ENCODE measurements around the gene ABCB11. TPM values are rescaled to one million over a fixed set of nuclear protein-coding genes. Genes with fewer than 3 reads are reported as not detected.

Gene ABCB11
- total RNA-seq, 1 experiment from 2014 or later: 0.12 TPM

DNA sequence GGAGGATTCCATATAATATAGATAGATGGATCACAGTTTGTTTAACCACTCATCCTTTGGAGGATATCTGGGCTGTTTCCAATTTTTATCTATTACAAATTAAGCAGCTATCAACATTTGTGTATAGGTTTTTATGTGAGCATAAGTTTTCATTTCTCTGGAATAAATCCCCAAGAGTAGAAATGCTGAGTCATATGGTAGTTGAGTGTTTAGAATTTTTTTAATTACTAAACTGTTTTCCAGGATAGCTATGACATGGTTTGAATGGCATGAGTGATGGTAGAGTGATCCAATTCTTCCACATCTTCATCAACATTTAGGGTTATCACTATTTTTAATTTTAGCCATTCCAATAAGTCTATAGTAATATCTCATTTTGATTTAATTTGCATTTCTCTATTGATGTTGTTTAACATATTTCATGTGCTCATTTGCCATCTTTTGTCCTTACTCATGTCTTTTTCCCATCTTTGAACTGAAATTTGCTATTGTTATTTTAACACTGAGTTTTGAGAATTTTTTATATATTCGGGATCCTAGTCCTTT, 31.4 kb downstream of the ABCB11 start:
- no peaks in the 10 kb centered on the region for H3K27me3 ChIP-seq (ENCODE audit: insufficient read depth, low read length)
- H2AFZ ChIP-seq (ENCODE audit: low read depth, low read length, poor library complexity, severe bottlenecking): peak overlapping the region; percentile 28
- intact Hi-C loops (cut with micrococcal nuclease): no loop called here
- no peak overlapping the region for H3K4me2 ChIP-seq (ENCODE audit: low read length)
- RAD21 ChIA-PET (ENCODE audit: low non-redundant PET in 1 of 2, low total read pairs in 2 of 2, uncharacterized antibody in 2 of 2, unreplicated experiment in 2 of 2): no interaction called here
- no peaks in the 10 kb centered on the region for H3K4me1 ChIP-seq (ENCODE audit: control insufficient read depth in 1 of 2, insufficient read depth in 2 of 2, low read length in 2 of 2)
- DNase-seq (ENCODE audit: low read depth, low spot score) (no peak), ATAC-seq (no peak)
- H3K9ac ChIP-seq (ENCODE audit: low read length): no peak overlapping the region
- H3K79me2 ChIP-seq (ENCODE audit: insufficient read depth, low read length): no peaks in the 10 kb centered on the region
- H3K9me3 ChIP-seq (ENCODE audit: control insufficient read depth in 1 of 2, insufficient read depth in 1 of 2, low read depth in 1 of 2, low read length in 2 of 2): no peaks in the 10 kb centered on the region
- H3K27ac ChIP-seq (ENCODE audit: low read depth, low read length): no peak overlapping the region
- H3K36me3 ChIP-seq (ENCODE audit: control insufficient read depth in 1 of 2, insufficient read depth in 2 of 2, low read length in 2 of 2): no peaks in the 10 kb centered on the region
- no peak overlapping the region for H3K4me3 ChIP-seq (replicated peaks in 1 of 2; ENCODE audit: low read depth in 1 of 2, low read length in 2 of 2)
- CTCF ChIA-PET: no interaction called here
- no peaks in the 10 kb centered on the region for H3K9me2 ChIP-seq (ENCODE audit: insufficient read depth)
- BruUV-seq (replicated peaks): no TSS peak
- POLR2A ChIA-PET: no interaction called here
- no peaks in the 10 kb centered on the region for H4K20me1 ChIP-seq (ENCODE audit: insufficient read depth)
- no peak for TF ChIP-seq ZBTB33 (IDR thresholded peaks at IDR 0.05; ENCODE audit: extremely low read depth, insufficient replicate concordance, low read length)
- no peak for TF ChIP-seq POLR2A (IDR thresholded peaks at IDR 0.05; ENCODE audit: borderline replicate concordance, extremely low read depth, insufficient read depth, insufficient read length)
- no peak for TF ChIP-seq JUND (IDR thresholded peaks at IDR 0.05)
- no peak for TF ChIP-seq CBX3 (IDR thresholded peaks at IDR 0.05; ENCODE audit: low read depth)
- TF ChIP-seq RAD21 (IDR thresholded peaks at IDR 0.05; ENCODE audit: low read depth): no peak
- no peak for TF ChIP-seq POLR2AphosphoS5 (IDR thresholded peaks at IDR 0.05; ENCODE audit: low read depth, low read length)
- TF ChIP-seq, protein P1, sequence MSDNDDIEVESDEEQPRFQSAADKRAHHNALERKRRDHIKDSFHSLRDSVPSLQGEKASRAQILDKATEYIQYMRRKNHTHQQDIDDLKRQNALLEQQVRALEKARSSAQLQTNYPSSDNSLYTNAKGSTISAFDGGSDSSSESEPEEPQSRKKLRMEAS (IDR thresholded peaks at IDR 0.05): no peak
- no peak for TF ChIP-seq FOSL1 (IDR thresholded peaks at IDR 0.05; ENCODE audit: low read depth)
- TF ChIP-seq ZNF274 (IDR thresholded peaks at IDR 0.05; ENCODE audit: low read depth, low read length): no peak
- no peak for TF ChIP-seq EZH2phosphoT487 (IDR thresholded peaks at IDR 0.05; ENCODE audit: borderline replicate concordance)
- TF ChIP-seq ZFX (IDR thresholded peaks at IDR 0.05): no peak
- TF ChIP-seq SP1 (IDR thresholded peaks at IDR 0.05; ENCODE audit: low read depth): no peak
- TF ChIP-seq REST (IDR thresholded peaks at IDR 0.05; ENCODE audit: low read depth): no peak
- TF ChIP-seq YY1 (IDR thresholded peaks at IDR 0.05; ENCODE audit: extremely low read depth, insufficient replicate concordance, low read depth, low read length): no peak
- TF ChIP-seq EGR1 (IDR thresholded peaks at IDR 0.05; ENCODE audit: low read depth): no peak
- no peak for TF ChIP-seq CEBPB (IDR thresholded peaks at IDR 0.05; ENCODE audit: low read depth)
- TF ChIP-seq, protein P2, sequence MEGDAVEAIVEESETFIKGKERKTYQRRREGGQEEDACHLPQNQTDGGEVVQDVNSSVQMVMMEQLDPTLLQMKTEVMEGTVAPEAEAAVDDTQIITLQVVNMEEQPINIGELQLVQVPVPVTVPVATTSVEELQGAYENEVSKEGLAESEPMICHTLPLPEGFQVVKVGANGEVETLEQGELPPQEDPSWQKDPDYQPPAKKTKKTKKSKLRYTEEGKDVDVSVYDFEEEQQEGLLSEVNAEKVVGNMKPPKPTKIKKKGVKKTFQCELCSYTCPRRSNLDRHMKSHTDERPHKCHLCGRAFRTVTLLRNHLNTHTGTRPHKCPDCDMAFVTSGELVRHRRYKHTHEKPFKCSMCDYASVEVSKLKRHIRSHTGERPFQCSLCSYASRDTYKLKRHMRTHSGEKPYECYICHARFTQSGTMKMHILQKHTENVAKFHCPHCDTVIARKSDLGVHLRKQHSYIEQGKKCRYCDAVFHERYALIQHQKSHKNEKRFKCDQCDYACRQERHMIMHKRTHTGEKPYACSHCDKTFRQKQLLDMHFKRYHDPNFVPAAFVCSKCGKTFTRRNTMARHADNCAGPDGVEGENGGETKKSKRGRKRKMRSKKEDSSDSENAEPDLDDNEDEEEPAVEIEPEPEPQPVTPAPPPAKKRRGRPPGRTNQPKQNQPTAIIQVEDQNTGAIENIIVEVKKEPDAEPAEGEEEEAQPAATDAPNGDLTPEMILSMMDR (IDR thresholded peaks at IDR 0.05 in 2 of 3, conservative IDR thresholded peaks at IDR 0.05 in 1 of 3; ENCODE audit: borderline replicate concordance in 1 of 3, insufficient read depth in 1 of 3, low read depth in 2 of 3, low read length in 2 of 3): no peak
- no peak for TF ChIP-seq ELF1 (IDR thresholded peaks at IDR 0.05; ENCODE audit: borderline replicate concordance, low read depth)
- no peak for TF ChIP-seq SIN3A (IDR thresholded peaks at IDR 0.05; ENCODE audit: low read depth)

All from HCT116 (cell line).